ENCODE data around the gene CCDC85C.

The CCDC85C gene

GRCh38 chr14:99603471-99604277, at the start of gene CCDC85C:
TSS of gene CCDC85C (minus strand) at chr14:99604207. CDS start at chr14:99603959, 248 bp downstream.
- TF ChIP-seq CTCF (IDR thresholded peaks at IDR 0.05; ENCODE audit: extremely low read depth, insufficient read depth, missing control alignments) = no peak
- in situ Hi-C loops (cut with MboI; ENCODE audit: low pct_unique_long_range_greater_than_20kb, low sequenced_read_pairs, unreplicated experiment) = no loop called here
- DNase-seq (ENCODE audit: low spot score) = no peak

GRCh38 chr14:99651953-99652746, 48.1 kb upstream of the CCDC85C start:
- DNase-seq (ENCODE audit: low spot score) = no peak
- in situ Hi-C loops (cut with MboI; ENCODE audit: low pct_unique_long_range_greater_than_20kb, low sequenced_read_pairs, unreplicated experiment) = no loop called here
- no peak for TF ChIP-seq CTCF (IDR thresholded peaks at IDR 0.05; ENCODE audit: extremely low read depth, insufficient read depth, missing control alignments)

GRCh38 chr14:99650189-99650588, 46.2 kb upstream of the CCDC85C start:
- no peak for DNase-seq (ENCODE audit: low spot score)

GRCh38 chr14:99649643-99650042, 45.6 kb upstream of the CCDC85C start:
- DNase-seq (ENCODE audit: low spot score) = no peak
- no peak for TF ChIP-seq CTCF (IDR thresholded peaks at IDR 0.05; ENCODE audit: extremely low read depth, insufficient read depth, missing control alignments)
- in situ Hi-C loops (cut with MboI; ENCODE audit: low pct_unique_long_range_greater_than_20kb, low sequenced_read_pairs, unreplicated experiment) = no loop called here

More at GRCh38 chr14:99650189-99650588, 46.2 kb upstream of the CCDC85C start:
- TF ChIP-seq CTCF (IDR thresholded peaks at IDR 0.05; ENCODE audit: extremely low read depth, insufficient read depth, missing control alignments) = no peak
- in situ Hi-C loops (cut with MboI; ENCODE audit: low pct_unique_long_range_greater_than_20kb, low sequenced_read_pairs, unreplicated experiment) = no loop called here

GRCh38 chr14:99649219-99649618, 45.2 kb upstream of the CCDC85C start:
- no peak for TF ChIP-seq CTCF (IDR thresholded peaks at IDR 0.05; ENCODE audit: extremely low read depth, insufficient read depth, missing control alignments)
- in situ Hi-C loops (cut with MboI; ENCODE audit: low pct_unique_long_range_greater_than_20kb, low sequenced_read_pairs, unreplicated experiment) = no loop called here
- DNase-seq (ENCODE audit: low spot score) = no peak

GRCh38 chr14:99648027-99648784, 44.2 kb upstream of the CCDC85C start:
- no peak for TF ChIP-seq CTCF (IDR thresholded peaks at IDR 0.05; ENCODE audit: extremely low read depth, insufficient read depth, missing control alignments)
- no peak for DNase-seq (ENCODE audit: low spot score)
- in situ Hi-C loops (cut with MboI; ENCODE audit: low pct_unique_long_range_greater_than_20kb, low sequenced_read_pairs, unreplicated experiment) = no loop called here
